NT2/D1 (cell line): ENCODE results near the gene ITPKB.

Experiments used
- YY1 ChIP-seq: IDR thresholded peaks from 2 replicates; pipeline ENCODE4 v1.6.1; 2011; ENCODE audit not compliant: insufficient read length, insufficient read depth
- ZNF274 ChIP-seq: IDR thresholded peaks from 2 replicates; pipeline ENCODE4 v1.6.1; 2011; ENCODE audit warnings: mild to moderate bottlenecking, low read depth, low read length

GRCh38 chr1:226607268-226607660, 131.8 kb downstream of the ITPKB start:
- TF ChIP-seq YY1 (no peak), ZNF274 (no peak)
